ENCODE data around the gene DSEL. TPM values are rescaled to one million over a fixed set of nuclear protein-coding genes. Genes with fewer than 3 reads are reported as not detected.

The DSEL gene
- 0.28 to 0.44 TPM (median 0.37 TPM) in 5 replicates for total RNA-seq (2022; extraction: Qiagen RNA extraction; ENCODE audit: low read depth)

GRCh38 chr18:67516539-67517443, at the start of gene DSEL:
Gene DSEL, minus strand, starts transcription at chr18:67516720. Its CDS starts 2,112 bp downstream, at chr18:67514608.

